Thoracic aorta (tissue), 2 donors: ENCODE data around the gene NPW. TPM values are rescaled to one million over a fixed set of nuclear protein-coding genes. Genes with fewer than 3 reads are reported as not detected.

ENCODE experiments used
- ATAC-seq: fragments of 150-250 bp; one replicate; pipeline ENCODE4 v1.8.0; 2017; ENCODE audit warnings: low read depth; ENCODE audit not compliant: insufficient number of reproducible peaks, low FRiP score
- DNase-seq: peaks from one replicate; pipeline ENCODE4 v3.0.0-alpha.2; 2020; ENCODE audit warnings: low spot score
- H3K27ac ChIP-seq, 2 donors: fragments of 200-600 bp; sonication (generic); 1 replicate in 1 of 2; 2 replicates in 1 of 2; pipeline ENCODE4 v1.5.1; 2016; ENCODE audit warnings: mild to moderate bottlenecking in 2 of 2, moderate library complexity in 2 of 2
- H3K27me3 ChIP-seq: fragments of 200-600 bp; sonication (generic); replicated peaks from 2 replicates; pipeline ENCODE4 v1.6.0; 2016; ENCODE audit warnings: mild to moderate bottlenecking; ENCODE audit not compliant: insufficient read depth
- H3K36me3 ChIP-seq: fragments of 200-600 bp; sonication (generic); one replicate; pipeline ENCODE4 v1.5.1; 2016
- H3K4me1 ChIP-seq, 2 donors: fragments of 200-600 bp; sonication (generic); 1 replicate in 1 of 2; 2 replicates in 1 of 2; pipeline versions ENCODE4 v1.5.1 to v1.6.0; 2016; ENCODE audit warnings: low read depth in 2 of 2, mild to moderate bottlenecking in 1 of 2; ENCODE audit not compliant: control insufficient read depth in 1 of 2
- H3K4me3 ChIP-seq: fragments of 200-600 bp; sonication (generic); 2 replicates; pipeline ENCODE4 v1.5.1; 2016; ENCODE audit warnings: mild to moderate bottlenecking
- H3K9me3 ChIP-seq: fragments of 200-600 bp; sonication (generic); 2 replicates; pipeline ENCODE4 v1.5.1; 2016
- CTCF ChIP-seq: fragments of 200-600 bp; sonication (generic); IDR thresholded peaks from one replicate; pipeline ENCODE4 v1.5.1; 2019; ENCODE audit warnings: antibody characterized with exemption
- total RNA-seq, 2 donors: library from RNA; depleted of rRNA; stranded (reverse); fragments of >200 nt; gene quantifications; one replicate each; pipeline versions ENCODE4 v1.1.0 to v1.2.3, GENCODE V29; 2016

Gene NPW
- total RNA-seq, 2 donors from 2014 or later, result not detected

GRCh38 chr16:1998852-1999801, 20.5 kb upstream of the NPW start:
- DNase-seq, result no peak
- H3K36me3 ChIP-seq, result peaks cover 54% of the 10 kb centered on the region
- H3K4me1 ChIP-seq, result peaks cover 2 to 5% of the 10 kb centered on the region in 2 donors
- H3K4me3 ChIP-seq, result no peak overlapping the region
- no peaks in the 10 kb centered on the region for H3K9me3 ChIP-seq
- TF ChIP-seq CTCF, result no peak
- no peaks in the 10 kb centered on the region for H3K27me3 ChIP-seq
- no peak for ATAC-seq
- H3K27ac ChIP-seq, result no peak overlapping the region

- Histone ChIP-seq H3K9me3 (no peaks in the 10 kb centered on the region), H3K27ac (no peak overlapping the region), H3K36me3 (peaks cover 54% of the 10 kb centered on the region), H3K4me1 (peaks cover 6 to 14% of the 10 kb centered on the region in 2 donors), H3K27me3 (no peaks in the 10 kb centered on the region), H3K4me3 (no peak overlapping the region)
- no peak for ATAC-seq
- DNase-seq, result no peak
- no peak for TF ChIP-seq CTCF
Measured at GRCh38 chr16:1999866-2000514, 19.6 kb upstream of the NPW start.

GRCh38 chr16:2001035-2001434, 18.6 kb upstream of the NPW start:
- ATAC-seq (no peak), DNase-seq (no peak)
- Histone ChIP-seq H3K27ac (no peak overlapping the region), H3K4me1 (peaks cover 6 to 20% of the 10 kb centered on the region in 2 donors), H3K9me3 (no peaks in the 10 kb centered on the region), H3K4me3 (no peak overlapping the region), H3K36me3 (peaks cover 51% of the 10 kb centered on the region), H3K27me3 (no peaks in the 10 kb centered on the region)
- TF ChIP-seq CTCF, result no peak

GRCh38 chr16:2001456-2002355, 17.9 kb upstream of the NPW start:
- no peak overlapping the region for H3K4me3 ChIP-seq
- TF ChIP-seq CTCF, result no peak
- H3K4me1 ChIP-seq, result peaks cover 6 to 21% of the 10 kb centered on the region in 2 donors
- no peaks in the 10 kb centered on the region for H3K27me3 ChIP-seq
- ATAC-seq (no peak), DNase-seq (no peak)
- no peaks in the 10 kb centered on the region for H3K9me3 ChIP-seq
- H3K27ac ChIP-seq, result no peak overlapping the region
- H3K36me3 ChIP-seq, result peaks cover 51% of the 10 kb centered on the region
